HG02642 (cell line): ENCODE data around the gene GULP1.

Source experiments
- ATAC-seq: cut with Tn5 transposase; IDR thresholded peaks from one replicate; pipeline ENCODE4 v1.9.1; 2021; ENCODE audit warnings: mild to moderate bottlenecking; ENCODE audit not compliant: unreplicated experiment, poor library complexity

The GULP1 gene

DNA sequence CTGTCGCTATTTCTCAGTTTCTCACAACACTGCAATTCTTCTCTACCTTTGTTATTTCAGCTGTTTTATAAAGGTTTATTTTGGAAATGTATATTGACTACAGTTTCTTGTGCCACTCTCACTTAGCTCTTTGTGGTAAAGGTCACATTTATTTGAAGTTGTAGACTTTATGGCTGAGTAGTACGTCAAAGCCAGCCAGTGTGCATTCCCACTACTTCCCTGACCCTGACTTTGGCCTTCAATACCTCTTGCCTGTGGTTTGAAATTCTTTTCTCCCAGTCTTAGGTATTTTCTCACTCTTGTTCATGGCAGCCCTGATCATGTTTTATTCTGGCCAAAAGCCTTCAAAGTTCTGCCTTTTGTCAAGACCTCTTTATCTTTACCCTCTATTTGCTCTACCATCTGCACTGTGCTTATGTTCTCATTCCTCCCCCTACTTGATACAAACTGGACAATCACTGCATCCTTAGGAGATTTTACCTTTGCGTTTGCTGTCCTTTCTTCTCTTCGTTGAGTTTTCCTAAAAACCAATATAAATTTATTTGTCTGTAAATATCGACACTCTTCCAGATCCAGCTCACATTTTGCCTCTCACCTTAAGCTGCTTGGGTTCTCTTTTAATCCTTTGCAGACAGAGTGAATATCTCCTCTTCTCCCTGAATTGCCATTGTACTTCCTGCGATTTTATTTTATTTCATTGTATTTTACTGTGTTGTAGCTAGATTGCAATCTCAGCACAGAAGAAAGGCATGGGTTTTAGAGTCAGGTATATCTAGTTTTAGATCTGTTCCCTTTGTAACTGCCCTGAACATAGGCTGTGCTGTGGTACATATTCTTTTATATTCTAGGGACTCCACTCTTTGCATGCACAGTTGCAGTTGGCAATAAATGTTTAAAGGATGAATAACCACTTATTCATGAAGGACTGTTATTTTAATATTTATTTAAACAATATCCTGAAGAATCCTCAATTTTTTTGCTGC is 31.2 kb downstream of the GULP1 start:
- ATAC-seq, result no peak

GRCh38 chr2:188324067-188324466 is 32.4 kb downstream of the GULP1 start:
- no peak for ATAC-seq

DNA sequence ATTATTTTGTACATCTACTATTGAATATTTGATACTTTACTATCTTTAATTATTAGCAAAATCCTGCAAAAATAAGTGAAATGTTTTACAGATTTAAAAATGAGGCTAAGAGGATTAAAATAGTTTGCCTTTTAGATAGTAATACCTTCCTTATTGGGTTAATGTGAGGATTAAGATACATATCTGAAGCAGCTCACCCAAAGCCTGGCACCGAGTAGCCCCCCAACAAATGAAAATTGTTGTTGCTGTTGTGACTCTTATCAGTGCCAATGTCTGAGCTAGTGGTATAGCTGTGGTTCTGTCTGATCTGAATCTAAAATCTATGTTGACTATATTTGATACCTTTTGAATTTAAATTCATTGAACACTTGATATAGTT is 34.6 kb downstream of the GULP1 start:
- ATAC-seq, result no peak

GRCh38 chr2:188326669-188327301 is 35.1 kb downstream of the GULP1 start:
- no peak for ATAC-seq

- no peak for ATAC-seq
Measured at GRCh38 chr2:188327518-188328213, 36.0 kb downstream of the GULP1 start.

DNA sequence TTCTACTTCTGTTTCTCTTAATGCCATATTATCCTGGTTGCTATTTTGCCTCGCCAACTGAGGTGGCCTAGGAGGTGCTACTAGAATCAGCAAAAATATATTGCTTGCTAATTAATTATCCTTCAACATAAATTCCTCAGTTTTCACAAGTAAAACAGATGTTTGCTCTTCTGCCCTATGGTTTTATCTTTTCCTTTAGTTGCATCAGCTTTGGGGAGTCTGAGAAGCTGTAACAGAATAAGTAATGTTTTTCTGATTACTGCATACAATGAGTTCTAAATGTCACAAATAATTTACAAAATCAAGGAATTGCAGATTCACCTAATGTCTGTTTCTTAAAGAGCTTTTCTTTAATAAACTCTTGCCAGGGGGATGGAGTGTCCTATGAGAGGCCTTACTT is 36.7 kb downstream of the GULP1 start:
- no peak for ATAC-seq

- no peak for ATAC-seq
Measured at GRCh38 chr2:188330316-188331053, 38.8 kb downstream of the GULP1 start.

- no peak for ATAC-seq
Measured at GRCh38 chr2:188332619-188333018, 40.9 kb downstream of the GULP1 start.

GRCh38 chr2:188333751-188334524 is 42.3 kb downstream of the GULP1 start:
- no peak for ATAC-seq

- ATAC-seq, result no peak
Measured at GRCh38 chr2:188338463-188338862, 46.8 kb downstream of the GULP1 start.

GRCh38 chr2:188340257-188340656 is 48.6 kb downstream of the GULP1 start:
- no peak for ATAC-seq

- ATAC-seq, result no peak
Measured at GRCh38 chr2:188345020-188345419, 53.3 kb downstream of the GULP1 start.

GRCh38 chr2:188345426-188345825 is 53.8 kb downstream of the GULP1 start:
- no peak for ATAC-seq

- no peak for ATAC-seq
Measured at GRCh38 chr2:188345831-188346458, 54.3 kb downstream of the GULP1 start.

DNA sequence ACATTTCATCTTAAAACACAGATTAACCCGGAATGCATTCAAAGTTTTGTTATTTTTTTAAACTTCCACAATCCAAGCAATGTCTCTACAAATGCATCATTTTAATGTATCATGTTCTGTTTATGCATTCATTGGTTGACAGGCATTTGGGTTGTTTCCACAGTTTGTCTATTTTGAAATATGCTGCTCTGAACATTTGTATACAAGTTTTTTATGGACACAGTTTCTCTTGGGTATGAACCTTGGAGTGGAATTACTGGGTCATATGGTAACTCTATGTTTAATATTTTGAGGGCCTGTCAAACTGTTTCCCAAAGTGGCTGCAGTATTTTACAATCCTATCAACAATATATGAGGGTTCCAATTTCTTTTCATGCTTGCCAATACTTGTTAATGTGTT is 57.3 kb downstream of the GULP1 start:
- ATAC-seq, result no peak

GRCh38 chr2:188353282-188353681 is 61.6 kb downstream of the GULP1 start:
- ATAC-seq, result no peak

GRCh38 chr2:188360485-188361263 is 69.0 kb downstream of the GULP1 start:
- no peak for ATAC-seq

- ATAC-seq, result no peak
Measured at GRCh38 chr2:188364033-188364630, 72.5 kb downstream of the GULP1 start.
